H1 (cell line): ENCODE results near the gene EXOG. TPM values are rescaled to one million over a fixed set of nuclear protein-coding genes. Genes with fewer than 3 reads are reported as not detected.

Experiments used
- ASH2L ChIP-seq: fragments of 200-600, 300-600 bp; sonication (generic); IDR thresholded peaks from one replicate; pipeline ENCODE4 v1.7.1; 2017; ENCODE audit warnings: low read length
- BACH1 ChIP-seq: IDR thresholded peaks from 2 replicates; pipeline ENCODE4 v1.6.1; 2012; ENCODE audit warnings: low read length, improper control_type of control experiment
- CBX5 ChIP-seq: fragments of 300-800, 300-1000 bp; sonication (generic); IDR thresholded peaks from 2 replicates; pipeline ENCODE4 v1.7.1; 2016; ENCODE audit warnings: antibody characterized with exemption, low read length, low read depth
- CTBP2 ChIP-seq: IDR thresholded peaks from 2 replicates; pipeline ENCODE4 v1.7.0; 2011; ENCODE audit warnings: borderline replicate concordance, mild to moderate bottlenecking, moderate library complexity, mixed read lengths, low read length; ENCODE audit not compliant: insufficient read depth, insufficient read length
- GTF2F1 ChIP-seq: IDR thresholded peaks from 2 replicates; pipeline ENCODE4 v1.6.1; 2012; ENCODE audit warnings: low read depth, low read length, improper control_type of control experiment, borderline replicate concordance
- JUND ChIP-seq: IDR thresholded peaks from 2 replicates; pipeline ENCODE4 v1.6.1; 2011; ENCODE audit warnings: mild to moderate bottlenecking, improper control_type of control experiment, low read length
- KDM4A ChIP-seq: IDR thresholded peaks from one replicate; pipeline ENCODE4 v1.7.1; 2012; ENCODE audit warnings: low read depth, mild to moderate bottlenecking, moderate library complexity, low read length, inconsistent platforms; ENCODE audit not compliant: severe bottlenecking
- KDM5A ChIP-seq: fragments of 200-600 bp; IDR thresholded peaks from 2 replicates; pipeline ENCODE4 v1.7.1; 2012; ENCODE audit warnings: mild to moderate bottlenecking, low read length, inconsistent platforms, mixed read lengths
- MAFK ChIP-seq: IDR thresholded peaks from 2 replicates; pipeline ENCODE4 v1.6.1; 2012; ENCODE audit warnings: low read depth, mild to moderate bottlenecking, improper control_type of control experiment, low read length
- MAX ChIP-seq: IDR thresholded peaks from 2 replicates; pipeline ENCODE4 v1.6.1; 2012; ENCODE audit warnings: inconsistent platforms
- POLR2AphosphoS5 ChIP-seq: IDR thresholded peaks from 2 replicates; pipeline ENCODE4 v1.6.1; 2011; ENCODE audit warnings: low read depth, low read length
- RAD21 ChIP-seq, 2 experiments: IDR thresholded peaks in 1 of 2; conservative IDR thresholded peaks in 1 of 2; 2 replicates each; pipeline ENCODE4 v1.6.1; 2011; ENCODE audit warnings: low read depth in 2 of 2, low read length in 2 of 2, improper control_type of control experiment in 1 of 2, inconsistent platforms in 1 of 2, mild to moderate bottlenecking in 1 of 2, moderate library complexity in 1 of 2
- RNF2 ChIP-seq: fragments of 200-900, 300-1000 bp; sonication (generic); IDR thresholded peaks from 2 replicates; pipeline ENCODE4 v1.7.1; 2016; ENCODE audit warnings: borderline replicate concordance, low read depth, mild to moderate bottlenecking, antibody characterized with exemption, low read length; ENCODE audit not compliant: poor library complexity, severe bottlenecking; ENCODE audit errors: missing control alignments
- RXRA ChIP-seq: IDR thresholded peaks from 2 replicates; pipeline ENCODE4 v1.6.1; 2011; ENCODE audit warnings: low read depth, mild to moderate bottlenecking, low read length, moderate library complexity; ENCODE audit not compliant: insufficient read depth
- SRF ChIP-seq: IDR thresholded peaks from 2 replicates; pipeline ENCODE4 v1.6.1; 2011; ENCODE audit warnings: mild to moderate bottlenecking, low read depth, low read length, moderate library complexity
- TAF1 ChIP-seq: IDR thresholded peaks from 2 replicates; pipeline ENCODE4 v1.6.1; 2011; ENCODE audit warnings: mild to moderate bottlenecking, low read depth, low read length
- TCF12 ChIP-seq: IDR thresholded peaks from 2 replicates; pipeline ENCODE4 v1.6.1; 2011; ENCODE audit warnings: low read depth, mild to moderate bottlenecking, low read length
- TEAD4 ChIP-seq: IDR thresholded peaks from 2 replicates; pipeline ENCODE4 v1.6.1; 2012; ENCODE audit warnings: low read depth, low read length, inconsistent platforms, mixed read lengths
- YY1 ChIP-seq: IDR thresholded peaks from 2 replicates; pipeline ENCODE4 v1.6.1; 2011; ENCODE audit warnings: low read depth, mild to moderate bottlenecking, low read length
- polyA plus RNA-seq, 7 experiments: library from polyadenylated mRNA; depleted of rRNA in 3 of 7; stranded (reverse) in 5 of 7; unstranded in 2 of 7; fragments of >200 nt in 5 of 7; fragments of 200-250 nt in 2 of 7; gene quantifications; 1 replicate in 5 of 7; 2 replicates in 1 of 7; 4 replicates in 1 of 7; pipeline versions ENCODE4 v1.2.1 to v1.2.3, GENCODE V29; 2011 to 2013; ENCODE audit warnings: missing spikeins in 2 of 7, mixed read lengths in 2 of 7
- total RNA-seq: library from RNA; stranded (reverse); fragmentation: NEBNext Ultra II Directional; extraction: Animal tissue kit (Norgen Biotek cat#: 25700); gene quantifications from 2 replicates; pipeline ENCODE4 v1.2.1, GENCODE V29; 2021

The EXOG gene
- total and polyA plus RNA-seq, 2 of the 8 experiments (the other 6 are each of a cell fraction or from before 2014, with no cell fraction given), result 7.2 to 12.9 TPM

- TF ChIP-seq TAF1 (peak; percentile 58; the same call in 1 of the 2 replicates), SRF (no peak), JUND (0 out of 2 replicates have a peak, but pooled peaks have one; percentile 9), BACH1 (peak; percentile 63), MAX (peak; percentile 71), MAFK (no peak), KDM5A (no peak), RAD21 (IDR thresholded peaks at IDR 0.05 in 1 of 2, conservative IDR thresholded peaks at IDR 0.05 in 1 of 2; ENCODE audit: low read depth in 2 of 2, low read length in 2 of 2) (0 out of 4 replicates have a peak, but pooled peaks of 1 of the 2 experiments have one; percentile 1), CTBP2 (no peak), TCF12 (no peak), GTF2F1 (no peak), ASH2L (peak; percentile 80), KDM4A (peak; percentile 37), CBX5 (no peak), RNF2 (no peak), POLR2AphosphoS5 (0 out of 2 replicates have a peak, but pooled peaks have one; percentile 78), TEAD4 (no peak), RXRA (no peak), YY1 (no peak)
Observed at GRCh38 chr3:38453075-38453912, 42.8 kb upstream of the EXOG start, which contains the start of gene ACVR2B (continued).
